ENCODE data around the gene KTN1. TPM values are rescaled to one million over a fixed set of nuclear protein-coding genes. Genes with fewer than 3 reads are reported as not detected.
A peak's percentile ranks its signal among the peaks of the same experiment; 100 is the strongest.

KTN1 gene
- total RNA-seq, 1 donor from 2014 or later = 123 TPM

DNA sequence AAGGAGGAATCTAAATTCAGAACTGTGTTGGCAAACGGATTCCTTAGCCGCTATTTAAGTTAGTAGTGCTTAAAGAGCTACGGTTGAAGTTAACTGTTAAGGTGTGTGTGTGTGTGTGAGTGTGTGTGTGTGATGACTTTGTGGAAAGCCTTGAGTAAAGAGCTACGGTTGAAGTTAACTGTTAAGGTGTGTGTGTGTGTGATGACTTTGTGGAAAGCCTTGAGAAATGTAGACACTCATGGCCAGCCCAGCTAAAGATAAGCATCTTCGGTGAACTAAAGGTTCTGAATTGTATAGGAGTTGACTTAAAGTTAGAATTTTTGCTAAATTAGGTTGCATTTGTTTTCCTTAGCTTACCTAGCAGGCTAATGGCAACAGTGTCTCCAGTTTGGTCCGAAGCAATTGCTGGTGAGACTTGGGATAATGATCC, 1.4 kb downstream of the KTN1 start:
- Mint-ChIP-seq H3K27ac (peak overlapping the region; percentile 35), H3K27me3 (ENCODE audit: insufficient read depth) (no peaks in the 10 kb centered on the region), H3K9me3 (no peaks in the 10 kb centered on the region), H3K36me3 (ENCODE audit: low read depth) (peaks cover 4% of the 10 kb centered on the region), H3K4me3 (peak overlapping the region; percentile 86), H3K4me1 (ENCODE audit: low read depth) (peaks cover 36% of the 10 kb centered on the region)
- no peak for DNase-seq (ENCODE audit: low spot score)
- intact Hi-C loops (cut with micrococcal nuclease) = loop anchor here (2.0 to 5.0 kb wide), 6 partner anchors 46 to 996 kb away; partner anchors contain the start of genes MAPK1IP1L, PELI2 and TMEM260

DNA sequence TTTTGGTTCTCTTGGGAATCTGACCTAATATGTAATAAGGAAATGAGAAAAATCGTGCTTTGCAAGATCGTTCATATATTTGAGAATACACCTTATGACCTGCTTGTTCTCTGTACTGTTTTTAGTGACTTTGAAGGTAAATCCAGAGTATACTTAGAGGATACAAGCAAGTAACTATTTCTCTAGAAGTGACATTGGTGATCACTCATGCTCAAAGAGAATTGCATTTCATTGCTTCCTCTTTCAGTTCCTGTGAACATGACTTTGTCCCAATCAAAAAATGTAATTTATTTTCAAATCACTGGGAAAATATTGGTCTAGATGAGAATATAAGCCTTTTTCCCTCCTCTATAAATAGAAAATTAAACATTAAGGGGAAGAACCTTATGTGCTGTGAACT, 2.7 kb downstream of the KTN1 start:
- DNase-seq (ENCODE audit: low spot score) = no peak
- peak overlapping the region; percentile 32 for H3K4me3 Mint-ChIP-seq
- no peaks in the 10 kb centered on the region for H3K27me3 Mint-ChIP-seq (ENCODE audit: insufficient read depth)
- H3K36me3 Mint-ChIP-seq (ENCODE audit: low read depth) = peaks cover 4% of the 10 kb centered on the region
- peaks cover 41% of the 10 kb centered on the region for H3K4me1 Mint-ChIP-seq (ENCODE audit: low read depth)
- H3K27ac Mint-ChIP-seq = no peak overlapping the region
- H3K9me3 Mint-ChIP-seq = no peaks in the 10 kb centered on the region
- intact Hi-C loops (cut with micrococcal nuclease) = loop anchor here (5.0 kb wide), 4 partner anchors 45 to 995 kb away; partner anchors contain the start of genes MAPK1IP1L and TMEM260

GRCh38 chr14:55583942-55584468, 4.0 kb downstream of the KTN1 start:
- Mint-ChIP-seq H3K4me1 (ENCODE audit: low read depth) (peaks cover 42% of the 10 kb centered on the region), H3K36me3 (ENCODE audit: low read depth) (peaks cover 3% of the 10 kb centered on the region), H3K27me3 (ENCODE audit: insufficient read depth) (no peaks in the 10 kb centered on the region), H3K9me3 (no peaks in the 10 kb centered on the region), H3K4me3 (no peak overlapping the region), H3K27ac (no peak overlapping the region)
- DNase-seq (ENCODE audit: low spot score) = no peak
- intact Hi-C loops (cut with micrococcal nuclease) = loop anchor here (5.0 kb wide), 4 partner anchors 43 to 993 kb away; partner anchors contain the start of genes MAPK1IP1L and TMEM260

- Mint-ChIP-seq H3K27me3 (ENCODE audit: insufficient read depth) (no peaks in the 10 kb centered on the region), H3K4me3 (no peak overlapping the region), H3K9me3 (no peaks in the 10 kb centered on the region), H3K4me1 (ENCODE audit: low read depth) (peaks cover 41% of the 10 kb centered on the region), H3K27ac (no peak overlapping the region), H3K36me3 (ENCODE audit: low read depth) (no peaks in the 10 kb centered on the region)
- no peak for DNase-seq (ENCODE audit: low spot score)
- intact Hi-C loops (cut with micrococcal nuclease) = no loop called here
Measured at GRCh38 chr14:55585854-55586253, 5.8 kb downstream of the KTN1 start.

DNA sequence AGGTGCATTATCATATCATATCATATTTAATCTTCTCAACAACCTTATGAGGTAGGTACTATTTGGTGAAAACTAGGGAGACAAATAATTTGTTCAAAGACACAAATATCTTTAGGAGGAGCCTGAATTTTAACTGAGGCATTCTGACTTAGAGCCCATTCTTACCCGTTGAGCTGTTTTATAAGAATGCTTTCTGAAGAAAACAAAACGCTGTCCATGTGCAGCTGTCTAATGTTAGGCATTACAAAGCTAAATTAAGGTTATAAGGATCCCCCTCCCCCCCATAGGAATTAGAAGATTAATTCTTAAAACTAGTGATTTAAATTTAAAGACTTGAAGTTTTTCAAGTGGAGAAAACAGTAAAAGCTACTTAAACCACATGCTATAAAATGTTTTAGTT, 6.4 kb downstream of the KTN1 start:
- Mint-ChIP-seq H3K27ac (no peak overlapping the region), H3K27me3 (ENCODE audit: insufficient read depth) (no peaks in the 10 kb centered on the region), H3K4me3 (no peak overlapping the region), H3K4me1 (ENCODE audit: low read depth) (peaks cover 36% of the 10 kb centered on the region), H3K9me3 (no peaks in the 10 kb centered on the region), H3K36me3 (ENCODE audit: low read depth) (no peaks in the 10 kb centered on the region)
- DNase-seq (ENCODE audit: low spot score) = no peak
- intact Hi-C loops (cut with micrococcal nuclease) = no loop called here

DNA sequence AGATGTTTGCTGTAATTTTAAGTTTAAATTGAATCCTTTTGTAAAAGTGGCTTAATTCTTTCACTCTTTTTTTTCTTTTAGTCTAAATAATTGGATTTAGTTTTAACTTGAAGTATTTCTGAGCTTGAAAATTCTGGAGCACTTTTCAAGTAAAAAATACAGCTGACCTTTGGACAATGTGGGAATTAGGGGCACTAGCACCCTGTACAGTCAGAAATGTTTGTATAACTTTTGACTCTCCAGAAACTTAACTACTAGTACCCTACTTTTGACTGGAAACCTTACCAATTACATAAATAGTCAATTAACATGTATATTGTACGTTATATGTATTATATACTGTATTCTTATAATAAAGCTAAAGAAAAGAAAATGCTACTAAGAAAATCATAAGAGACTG, 7.8 kb downstream of the KTN1 start:
- Mint-ChIP-seq H3K4me1 (ENCODE audit: low read depth) (peaks cover 39% of the 10 kb centered on the region), H3K4me3 (no peak overlapping the region), H3K9me3 (no peaks in the 10 kb centered on the region), H3K27ac (no peak overlapping the region), H3K36me3 (ENCODE audit: low read depth) (no peaks in the 10 kb centered on the region), H3K27me3 (ENCODE audit: insufficient read depth) (no peaks in the 10 kb centered on the region)
- DNase-seq (ENCODE audit: low spot score) = no peak
- intact Hi-C loops (cut with micrococcal nuclease) = no loop called here

DNA sequence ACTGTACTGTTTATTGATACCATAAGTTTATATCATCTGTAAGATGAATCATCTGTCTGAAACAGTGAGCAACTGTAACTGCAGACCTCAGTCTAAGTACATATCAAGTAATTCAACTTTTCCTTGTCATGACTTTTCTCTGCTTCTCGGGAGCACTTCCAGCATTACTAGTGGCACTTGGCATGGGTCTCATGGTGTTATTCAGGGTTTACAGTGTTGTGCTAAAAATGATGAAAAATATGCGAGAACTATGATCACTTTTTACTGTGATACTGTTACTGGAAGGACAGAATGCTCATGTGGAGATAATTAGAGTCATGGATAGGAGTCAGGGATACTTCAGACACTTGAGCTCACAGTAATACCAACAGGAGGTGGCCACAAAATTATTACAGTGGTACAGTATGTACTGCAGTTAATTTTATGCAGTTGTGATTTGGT, 8.3 kb downstream of the KTN1 start:
- no peaks in the 10 kb centered on the region for H3K36me3 Mint-ChIP-seq (ENCODE audit: low read depth)
- intact Hi-C loops (cut with micrococcal nuclease) = no loop called here
- DNase-seq (ENCODE audit: low spot score) = no peak
- H3K9me3 Mint-ChIP-seq = no peaks in the 10 kb centered on the region
- H3K4me1 Mint-ChIP-seq (ENCODE audit: low read depth) = peaks cover 39% of the 10 kb centered on the region
- no peak overlapping the region for H3K27ac Mint-ChIP-seq
- H3K27me3 Mint-ChIP-seq (ENCODE audit: insufficient read depth) = no peaks in the 10 kb centered on the region
- no peak overlapping the region for H3K4me3 Mint-ChIP-seq

DNA sequence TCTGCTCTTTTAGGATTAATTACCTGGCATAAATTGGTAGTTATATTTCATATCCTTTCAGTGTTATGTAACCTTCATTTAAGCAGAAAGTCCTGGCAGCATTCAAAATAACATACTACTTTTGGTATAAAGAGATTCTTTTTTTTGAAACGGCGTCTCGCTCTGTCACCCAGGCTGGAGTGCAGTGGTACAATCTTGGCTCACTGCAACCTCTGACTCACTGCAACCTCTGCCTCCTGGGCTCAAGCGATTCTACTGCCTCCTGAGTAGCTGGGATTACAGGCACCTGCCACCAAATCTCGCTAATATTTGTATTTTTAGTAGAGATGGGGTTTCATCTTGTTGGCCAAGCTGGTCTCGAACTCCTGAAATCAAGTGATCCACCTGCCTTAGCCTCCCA, 9.2 kb downstream of the KTN1 start:
- no peaks in the 10 kb centered on the region for H3K9me3 Mint-ChIP-seq
- no peaks in the 10 kb centered on the region for H3K36me3 Mint-ChIP-seq (ENCODE audit: low read depth)
- H3K27me3 Mint-ChIP-seq (ENCODE audit: insufficient read depth) = no peaks in the 10 kb centered on the region
- no peak for DNase-seq (ENCODE audit: low spot score)
- peaks cover 43% of the 10 kb centered on the region for H3K4me1 Mint-ChIP-seq (ENCODE audit: low read depth)
- intact Hi-C loops (cut with micrococcal nuclease) = no loop called here
- no peak overlapping the region for H3K4me3 Mint-ChIP-seq
- no peak overlapping the region for H3K27ac Mint-ChIP-seq

- no peak for DNase-seq (ENCODE audit: low spot score)
- intact Hi-C loops (cut with micrococcal nuclease) = no loop called here
- no peak overlapping the region for H3K4me3 Mint-ChIP-seq
- no peaks in the 10 kb centered on the region for H3K9me3 Mint-ChIP-seq
- H3K36me3 Mint-ChIP-seq (ENCODE audit: low read depth) = peaks cover 3% of the 10 kb centered on the region
- H3K4me1 Mint-ChIP-seq (ENCODE audit: low read depth) = peaks cover 32% of the 10 kb centered on the region
- H3K27me3 Mint-ChIP-seq (ENCODE audit: insufficient read depth) = no peaks in the 10 kb centered on the region
- no peak overlapping the region for H3K27ac Mint-ChIP-seq
Measured at GRCh38 chr14:55592436-55592835, 12.4 kb downstream of the KTN1 start.

DNA sequence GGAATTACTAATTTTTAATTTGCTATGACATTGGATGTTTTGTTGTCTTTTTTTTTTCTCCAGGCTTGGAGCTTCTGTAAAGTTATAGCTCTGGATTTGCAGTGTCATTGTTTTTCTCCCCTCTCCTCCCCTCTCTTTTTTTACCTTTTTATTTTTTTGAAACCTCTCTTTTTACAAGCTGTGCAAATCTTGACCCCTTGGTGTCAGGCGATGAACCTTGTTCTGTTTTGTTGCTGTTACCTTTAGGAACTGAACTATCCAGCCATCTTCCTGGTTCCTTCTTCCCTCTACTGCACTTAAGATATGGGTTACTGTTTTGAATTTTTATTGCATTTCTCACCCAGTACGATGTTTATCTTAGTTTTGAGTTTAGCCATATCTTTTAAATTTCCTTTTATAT, 13.7 kb downstream of the KTN1 start:
- H3K36me3 Mint-ChIP-seq (ENCODE audit: low read depth) = peaks cover 3% of the 10 kb centered on the region
- intact Hi-C loops (cut with micrococcal nuclease) = no loop called here
- no peak overlapping the region for H3K27ac Mint-ChIP-seq
- DNase-seq (ENCODE audit: low spot score) = no peak
- no peak overlapping the region for H3K4me3 Mint-ChIP-seq
- H3K27me3 Mint-ChIP-seq (ENCODE audit: insufficient read depth) = no peaks in the 10 kb centered on the region
- peaks cover 23% of the 10 kb centered on the region for H3K4me1 Mint-ChIP-seq (ENCODE audit: low read depth)
- no peaks in the 10 kb centered on the region for H3K9me3 Mint-ChIP-seq

DNA sequence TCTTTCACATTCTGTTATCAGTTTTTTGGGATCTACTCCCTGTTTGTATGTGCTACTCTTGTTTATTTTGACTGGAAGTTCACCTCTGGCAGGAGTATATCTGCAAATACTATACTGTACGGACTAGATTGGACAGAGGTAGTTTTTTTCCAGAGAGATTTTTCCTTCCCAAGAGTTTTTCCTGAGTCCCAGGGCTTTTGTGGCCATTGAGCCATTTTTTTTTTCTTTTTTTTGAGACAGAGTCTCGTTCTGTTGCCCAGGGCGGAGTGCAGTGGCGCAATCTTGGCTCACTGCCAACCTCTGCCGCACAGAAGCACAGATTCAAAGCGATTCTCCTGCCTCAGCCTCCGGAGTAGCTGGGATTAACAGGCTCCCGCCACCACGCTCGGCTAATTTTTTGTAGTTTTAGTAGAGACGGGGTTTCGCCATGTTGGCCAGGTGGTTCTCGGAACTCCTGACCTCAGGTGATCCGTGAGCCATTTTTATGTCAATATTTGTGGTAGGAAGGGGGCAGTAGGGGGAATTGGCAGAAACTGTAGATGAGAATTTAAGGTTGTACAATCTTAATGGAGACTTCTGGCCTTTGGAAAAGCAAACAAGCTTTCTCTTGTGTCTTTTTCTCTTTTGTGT, 19.4 kb downstream of the KTN1 start:
- Mint-ChIP-seq H3K36me3 (ENCODE audit: low read depth) (peaks cover 5% of the 10 kb centered on the region), H3K9me3 (no peaks in the 10 kb centered on the region), H3K27me3 (ENCODE audit: insufficient read depth) (no peaks in the 10 kb centered on the region), H3K27ac (no peak overlapping the region), H3K4me1 (ENCODE audit: low read depth) (peaks cover 6% of the 10 kb centered on the region), H3K4me3 (no peak overlapping the region)
- intact Hi-C loops (cut with micrococcal nuclease) = no loop called here
- DNase-seq (ENCODE audit: low spot score) = no peak

DNA sequence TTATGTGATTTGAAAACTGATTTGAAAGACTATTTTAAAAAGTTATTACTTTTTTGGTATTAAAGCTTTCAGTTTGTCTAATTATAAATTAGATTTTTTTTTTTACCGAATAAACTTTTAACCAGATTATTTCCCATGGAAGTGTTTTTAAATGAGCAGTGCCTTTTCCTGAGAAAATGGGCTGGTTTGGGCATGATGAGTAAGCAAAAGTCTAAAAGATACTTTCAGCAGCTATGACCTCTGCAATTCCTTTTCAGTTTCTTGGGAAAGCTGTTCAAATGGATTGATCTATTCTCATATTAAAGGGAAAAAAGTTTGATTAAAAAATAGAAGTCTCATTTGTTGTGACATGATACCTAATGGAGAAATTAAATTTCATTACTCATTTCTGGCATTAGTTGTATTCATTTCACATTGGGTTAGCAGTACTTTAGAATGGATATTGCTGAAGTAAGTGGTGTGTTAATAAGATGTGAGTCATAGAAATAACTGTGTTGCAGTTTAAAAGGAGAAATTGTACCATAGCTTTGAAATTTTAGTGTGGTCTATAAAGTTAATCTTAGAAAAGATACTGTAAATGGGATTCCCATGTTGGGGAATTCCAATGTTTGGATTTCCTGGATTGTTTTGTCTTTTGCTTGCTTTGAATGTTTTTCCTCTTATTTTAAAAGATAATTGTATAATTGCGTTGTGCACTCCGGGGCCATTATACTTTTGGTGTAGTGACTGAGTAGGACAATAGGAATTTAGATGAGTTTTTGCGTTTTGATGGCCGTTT, 21.0 kb downstream of the KTN1 start:
- Mint-ChIP-seq H3K27me3 (ENCODE audit: insufficient read depth) (no peaks in the 10 kb centered on the region), H3K27ac (no peak overlapping the region), H3K36me3 (ENCODE audit: low read depth) (peaks cover 5% of the 10 kb centered on the region), H3K4me1 (ENCODE audit: low read depth) (no peaks in the 10 kb centered on the region), H3K9me3 (no peaks in the 10 kb centered on the region), H3K4me3 (no peak overlapping the region)
- no peak for DNase-seq (ENCODE audit: low spot score)
- intact Hi-C loops (cut with micrococcal nuclease) = no loop called here

- no peak for DNase-seq (ENCODE audit: low spot score)
- H3K4me3 Mint-ChIP-seq = no peak overlapping the region
- no peak overlapping the region for H3K27ac Mint-ChIP-seq
- no peaks in the 10 kb centered on the region for H3K9me3 Mint-ChIP-seq
- H3K36me3 Mint-ChIP-seq (ENCODE audit: low read depth) = peaks cover 2% of the 10 kb centered on the region
- H3K27me3 Mint-ChIP-seq (ENCODE audit: insufficient read depth) = no peaks in the 10 kb centered on the region
- no peaks in the 10 kb centered on the region for H3K4me1 Mint-ChIP-seq (ENCODE audit: low read depth)
- intact Hi-C loops (cut with micrococcal nuclease) = no loop called here
Measured at GRCh38 chr14:55603401-55603953, 23.5 kb downstream of the KTN1 start.
